GM19372 (cell line): Measurements from ENCODE around the gene MAPK8.
A peak's percentile ranks its signal among the peaks of the same experiment; 100 is the strongest.

ENCODE experiments used
- ATAC-seq: cut with Tn5 transposase; IDR thresholded peaks from one replicate; pipeline ENCODE4 v1.9.1; 2021; ENCODE audit warnings: mild to moderate bottlenecking, low read depth, moderate library complexity; ENCODE audit not compliant: unreplicated experiment

Gene MAPK8

GRCh38 chr10:48377751-48378530 is 71.5 kb downstream of the MAPK8 start:
- no peak for ATAC-seq

- ATAC-seq, result no peak
Observed at GRCh38 chr10:48378675-48379074, 72.2 kb downstream of the MAPK8 start.

- no peak for ATAC-seq
Observed at GRCh38 chr10:48381971-48382370, 75.5 kb downstream of the MAPK8 start.

- ATAC-seq, result no peak
Observed at GRCh38 chr10:48382982-48383381, 76.5 kb downstream of the MAPK8 start.

- no peak for ATAC-seq
Observed at GRCh38 chr10:48383393-48383792, 76.9 kb downstream of the MAPK8 start.

- ATAC-seq, result no peak
Observed at GRCh38 chr10:48384699-48384982, 78.2 kb downstream of the MAPK8 start.

GRCh38 chr10:48389272-48389671 is 82.8 kb downstream of the MAPK8 start:
- no peak for ATAC-seq

GRCh38 chr10:48389846-48390557 is 83.5 kb downstream of the MAPK8 start:
- no peak for ATAC-seq

GRCh38 chr10:48390558-48390871 is 84.0 kb downstream of the MAPK8 start:
- no peak for ATAC-seq

GRCh38 chr10:48390933-48391845 is 84.7 kb downstream of the MAPK8 start:
- ATAC-seq, result peak; percentile 57

- no peak for ATAC-seq
Observed at GRCh38 chr10:48391994-48392393, 85.5 kb downstream of the MAPK8 start.

- no peak for ATAC-seq
Observed at GRCh38 chr10:48398261-48398660, 91.8 kb downstream of the MAPK8 start.

GRCh38 chr10:48399056-48399541 is 92.6 kb downstream of the MAPK8 start:
- no peak for ATAC-seq

- ATAC-seq, result no peak
Observed at GRCh38 chr10:48399551-48399950, 93.1 kb downstream of the MAPK8 start.

GRCh38 chr10:48400129-48400849 is 93.8 kb downstream of the MAPK8 start:
- ATAC-seq, result no peak

GRCh38 chr10:48400850-48401220 is 94.4 kb downstream of the MAPK8 start:
- ATAC-seq, result no peak

GRCh38 chr10:48404646-48405045 is 98.2 kb downstream of the MAPK8 start:
- ATAC-seq, result no peak

GRCh38 chr10:48406204-48406603 is 99.7 kb downstream of the MAPK8 start:
- no peak for ATAC-seq

GRCh38 chr10:48406658-48407057 is 100.2 kb downstream of the MAPK8 start:
- no peak for ATAC-seq

- no peak for ATAC-seq
Observed at GRCh38 chr10:48410503-48410902, 104.0 kb downstream of the MAPK8 start.

- ATAC-seq, result no peak
Observed at GRCh38 chr10:48411510-48411909, 105.0 kb downstream of the MAPK8 start.
